Measurements from ENCODE around the gene PON2. TPM values are rescaled to one million over a fixed set of nuclear protein-coding genes. Genes with fewer than 3 reads are reported as not detected.

The PON2 gene
- total RNA-seq, 2 donors from 2014 or later = 66.3 to 66.8 TPM

- DNase-seq = no peak
- Mint-ChIP-seq H3K27ac (no peak overlapping the region), H3K36me3 (ENCODE audit: low read depth) (peaks cover 12% of the 10 kb centered on the region), H3K9me3 (no peaks in the 10 kb centered on the region), H3K4me1 (peaks cover 14% of the 10 kb centered on the region), H3K27me3 (ENCODE audit: insufficient read depth) (no peaks in the 10 kb centered on the region), H3K4me3 (no peak overlapping the region)
- 67 to 95% methylated on average over 1 to 4 of the region's 4 CpGs for WGBS, 2 experiments (ENCODE audit: insufficient coverage in 1 of 2, insufficient read length in 1 of 2)
- Histone ChIP-seq H3K36me3 (ENCODE audit: control insufficient read depth, insufficient read depth, low read length) (no peaks in the 10 kb centered on the region), H3K27ac (ENCODE audit: low read depth, low read length) (no peak overlapping the region), H3K4me1 (ENCODE audit: control insufficient read depth, insufficient read depth, low read length) (peaks cover 4% of the 10 kb centered on the region), H3K9ac (ENCODE audit: extremely low read depth, low read length, poor library complexity, severe bottlenecking) (no peak overlapping the region), H3K9me3 (ENCODE audit: control insufficient read depth, low read length) (no peaks in the 10 kb centered on the region), H3K4me3 (ENCODE audit: low read length) (no peak overlapping the region), H3K27me3 (ENCODE audit: control insufficient read depth, insufficient read depth, low read length, poor library complexity, severe bottlenecking) (no peaks in the 10 kb centered on the region)
- no peak for TF ChIP-seq CTCF (conservative IDR thresholded peaks at IDR 0.05)
Observed at GRCh38 chr7:95436407-95436806, 1.6 kb upstream of the PON2 start.

- WGBS, 2 experiments (ENCODE audit: insufficient coverage in 1 of 2, insufficient read length in 1 of 2) = 58 to 83% methylated on average over 3 to 9 of the region's 9 CpGs
- no peaks in the 10 kb centered on the region for H3K9me3 ChIP-seq (ENCODE audit: control insufficient read depth, low read length)
- H3K27ac ChIP-seq (ENCODE audit: low read depth, low read length) = peak overlapping the region; percentile 93
- Mint-ChIP-seq H3K4me1 (peaks cover 4% of the 10 kb centered on the region), H3K27ac (peak overlapping the region; percentile 96), H3K4me3 (peak overlapping the region; percentile 68), H3K27me3 (ENCODE audit: insufficient read depth) (no peaks in the 10 kb centered on the region), H3K36me3 (ENCODE audit: low read depth) (peaks cover 17% of the 10 kb centered on the region), H3K9me3 (no peaks in the 10 kb centered on the region)
- H3K4me1 ChIP-seq (ENCODE audit: control insufficient read depth, insufficient read depth, low read length) = no peaks in the 10 kb centered on the region
- H3K36me3 ChIP-seq (ENCODE audit: control insufficient read depth, insufficient read depth, low read length) = no peaks in the 10 kb centered on the region
- TF ChIP-seq CTCF (conservative IDR thresholded peaks at IDR 0.05) = no peak
- H3K4me3 ChIP-seq (ENCODE audit: low read length) = peak overlapping the region; percentile 93
- H3K27me3 ChIP-seq (ENCODE audit: control insufficient read depth, insufficient read depth, low read length, poor library complexity, severe bottlenecking) = no peaks in the 10 kb centered on the region
- peak overlapping the region; percentile 81 for H3K9ac ChIP-seq (ENCODE audit: extremely low read depth, low read length, poor library complexity, severe bottlenecking)
- no peak for DNase-seq
Observed at GRCh38 chr7:95435422-95435780, 573 bp upstream of the PON2 start.

DNA sequence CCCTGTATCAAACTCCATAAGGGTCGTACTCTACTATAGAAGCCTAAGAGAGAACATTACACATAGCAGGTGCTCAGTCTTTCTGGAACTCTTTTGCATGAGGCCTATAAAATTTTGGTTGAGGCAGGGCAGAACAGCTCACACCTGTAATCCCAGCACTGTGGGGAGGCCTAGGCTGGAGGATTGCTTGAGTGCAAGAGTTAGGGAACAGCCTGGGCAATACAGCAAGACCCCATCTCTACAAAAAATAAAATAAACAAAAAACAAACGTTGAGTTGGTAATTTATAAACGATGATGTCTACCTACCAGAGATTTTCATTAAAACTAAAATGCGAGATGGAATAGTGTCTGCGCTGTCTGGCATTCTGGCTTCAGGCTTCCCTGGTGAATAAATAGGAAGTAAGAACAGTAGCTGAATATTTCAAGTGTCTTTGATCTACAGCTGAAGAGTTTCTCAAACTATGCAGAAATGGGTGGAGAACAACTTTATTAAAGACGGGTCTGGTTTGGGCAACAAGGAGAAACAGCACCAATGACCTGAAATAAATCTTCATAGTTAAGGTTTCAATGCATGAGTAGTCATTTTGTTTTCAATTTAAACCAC lies 774 bp downstream of the PON2 start:
- Histone ChIP-seq H3K27ac (ENCODE audit: low read depth, low read length) (peak overlapping the region; percentile 93), H3K4me3 (ENCODE audit: low read length) (peak overlapping the region; percentile 93), H3K27me3 (ENCODE audit: control insufficient read depth, insufficient read depth, low read length, poor library complexity, severe bottlenecking) (no peaks in the 10 kb centered on the region), H3K9ac (ENCODE audit: extremely low read depth, low read length, poor library complexity, severe bottlenecking) (peak overlapping the region; percentile 81), H3K36me3 (ENCODE audit: control insufficient read depth, insufficient read depth, low read length) (no peaks in the 10 kb centered on the region), H3K4me1 (ENCODE audit: control insufficient read depth, insufficient read depth, low read length) (no peaks in the 10 kb centered on the region), H3K9me3 (ENCODE audit: control insufficient read depth, low read length) (no peaks in the 10 kb centered on the region)
- WGBS, 2 experiments (ENCODE audit: insufficient coverage in 1 of 2, insufficient read length in 1 of 2) = 71 to 83% methylated on average over 4 to 6 of the region's 6 CpGs
- no peaks in the 10 kb centered on the region for H3K27me3 Mint-ChIP-seq (ENCODE audit: insufficient read depth)
- DNase-seq = no peak
- peak overlapping the region; percentile 79 for H3K27ac Mint-ChIP-seq
- peak overlapping the region; percentile 68 for H3K4me3 Mint-ChIP-seq
- peaks cover 23% of the 10 kb centered on the region for H3K36me3 Mint-ChIP-seq (ENCODE audit: low read depth)
- H3K9me3 Mint-ChIP-seq = no peaks in the 10 kb centered on the region
- H3K4me1 Mint-ChIP-seq = peaks cover 3% of the 10 kb centered on the region
- TF ChIP-seq CTCF (conservative IDR thresholded peaks at IDR 0.05) = no peak
